Measurements from ENCODE around the gene IPO11.
"Not testable (repeated sequence)": the region's sequence is repeated elsewhere in the genome, so short reads cannot be mapped to it uniquely, and the experiment has no call there.

Gene IPO11

GRCh38 chr5:62624436-62624835, 211.9 kb downstream of the IPO11 start:
- not testable (repeated sequence) for H3K9me3 ChIP-seq (ENCODE audit: control insufficient read depth, low read length); H3K4me3 ChIP-seq (ENCODE audit: insufficient read depth, low read depth, low read length); H3K27me3 ChIP-seq (ENCODE audit: control insufficient read depth, insufficient read depth, low read length, poor library complexity, severe bottlenecking); H3K36me3 ChIP-seq (ENCODE audit: control insufficient read depth, insufficient read depth, low read length); H3K27ac ChIP-seq (ENCODE audit: insufficient read depth, low read depth, low read length, poor library complexity, severe bottlenecking)
- 91 to 94% methylated on average over 7 of the region's 7 CpGs for WGBS, 2 experiments
- peaks cover 11% of the 10 kb centered on the region for H3K4me1 ChIP-seq (ENCODE audit: control insufficient read depth, insufficient read depth, low read length)

GRCh38 chr5:62626534-62626933, 214.0 kb downstream of the IPO11 start:
- no peaks in the 10 kb centered on the region for H3K9me3 ChIP-seq (ENCODE audit: control insufficient read depth, low read length)
- no peak overlapping the region for H3K27ac ChIP-seq (ENCODE audit: insufficient read depth, low read depth, low read length, poor library complexity, severe bottlenecking)
- no peaks in the 10 kb centered on the region for H3K27me3 ChIP-seq (ENCODE audit: control insufficient read depth, insufficient read depth, low read length, poor library complexity, severe bottlenecking)
- H3K36me3 ChIP-seq (ENCODE audit: control insufficient read depth, insufficient read depth, low read length) = no peaks in the 10 kb centered on the region
- WGBS, 2 experiments = 44 to 60% methylated on average over 2 of the region's 2 CpGs
- H3K4me1 ChIP-seq (ENCODE audit: control insufficient read depth, insufficient read depth, low read length) = peaks cover 11% of the 10 kb centered on the region
- no peak overlapping the region for H3K4me3 ChIP-seq (ENCODE audit: insufficient read depth, low read depth, low read length)

- Histone ChIP-seq H3K27me3 (ENCODE audit: control insufficient read depth, insufficient read depth, low read length, poor library complexity, severe bottlenecking) (no peaks in the 10 kb centered on the region), H3K36me3 (ENCODE audit: control insufficient read depth, insufficient read depth, low read length) (no peaks in the 10 kb centered on the region), H3K4me3 (ENCODE audit: insufficient read depth, low read depth, low read length) (no peak overlapping the region), H3K27ac (ENCODE audit: insufficient read depth, low read depth, low read length, poor library complexity, severe bottlenecking) (no peak overlapping the region), H3K4me1 (ENCODE audit: control insufficient read depth, insufficient read depth, low read length) (peaks cover 11% of the 10 kb centered on the region), H3K9me3 (ENCODE audit: control insufficient read depth, low read length) (no peaks in the 10 kb centered on the region)
- 9 to 13% methylated on average over 3 of the region's 3 CpGs for WGBS, 2 experiments
Observed at GRCh38 chr5:62627121-62627520, 214.6 kb downstream of the IPO11 start.

- Histone ChIP-seq H3K4me1 (ENCODE audit: control insufficient read depth, insufficient read depth, low read length) (peaks cover 11% of the 10 kb centered on the region), H3K9me3 (ENCODE audit: control insufficient read depth, low read length) (no peaks in the 10 kb centered on the region), H3K36me3 (ENCODE audit: control insufficient read depth, insufficient read depth, low read length) (no peaks in the 10 kb centered on the region), H3K27ac (ENCODE audit: insufficient read depth, low read depth, low read length, poor library complexity, severe bottlenecking) (no peak overlapping the region), H3K4me3 (ENCODE audit: insufficient read depth, low read depth, low read length) (no peak overlapping the region), H3K27me3 (ENCODE audit: control insufficient read depth, insufficient read depth, low read length, poor library complexity, severe bottlenecking) (no peaks in the 10 kb centered on the region)
- 88% methylated on average over 5 of the region's 5 CpGs for WGBS, 2 experiments
Observed at GRCh38 chr5:62627901-62628300, 215.3 kb downstream of the IPO11 start.

- Histone ChIP-seq H3K27me3 (ENCODE audit: control insufficient read depth, insufficient read depth, low read length, poor library complexity, severe bottlenecking) (no peaks in the 10 kb centered on the region), H3K9me3 (ENCODE audit: control insufficient read depth, low read length) (no peaks in the 10 kb centered on the region), H3K36me3 (ENCODE audit: control insufficient read depth, insufficient read depth, low read length) (no peaks in the 10 kb centered on the region), H3K4me1 (ENCODE audit: control insufficient read depth, insufficient read depth, low read length) (peaks cover 4% of the 10 kb centered on the region), H3K4me3 (ENCODE audit: insufficient read depth, low read depth, low read length) (no peak overlapping the region), H3K27ac (ENCODE audit: insufficient read depth, low read depth, low read length, poor library complexity, severe bottlenecking) (no peak overlapping the region)
- 96 to 98% methylated on average over 3 of the region's 3 CpGs for WGBS, 2 experiments
Observed at GRCh38 chr5:62631909-62632580, 219.5 kb downstream of the IPO11 start.

GRCh38 chr5:62633243-62633642, 220.7 kb downstream of the IPO11 start:
- Histone ChIP-seq H3K4me3 (ENCODE audit: insufficient read depth, low read depth, low read length) (no peak overlapping the region), H3K4me1 (ENCODE audit: control insufficient read depth, insufficient read depth, low read length) (no peaks in the 10 kb centered on the region), H3K27me3 (ENCODE audit: control insufficient read depth, insufficient read depth, low read length, poor library complexity, severe bottlenecking) (no peaks in the 10 kb centered on the region), H3K36me3 (ENCODE audit: control insufficient read depth, insufficient read depth, low read length) (no peaks in the 10 kb centered on the region), H3K9me3 (ENCODE audit: control insufficient read depth, low read length) (no peaks in the 10 kb centered on the region), H3K27ac (ENCODE audit: insufficient read depth, low read depth, low read length, poor library complexity, severe bottlenecking) (no peak overlapping the region)

GRCh38 chr5:62640446-62640845, 227.9 kb downstream of the IPO11 start:
- Histone ChIP-seq H3K4me3 (ENCODE audit: insufficient read depth, low read depth, low read length) (no peak overlapping the region), H3K36me3 (ENCODE audit: control insufficient read depth, insufficient read depth, low read length) (no peaks in the 10 kb centered on the region), H3K9me3 (ENCODE audit: control insufficient read depth, low read length) (no peaks in the 10 kb centered on the region), H3K27ac (ENCODE audit: insufficient read depth, low read depth, low read length, poor library complexity, severe bottlenecking) (no peak overlapping the region), H3K4me1 (ENCODE audit: control insufficient read depth, insufficient read depth, low read length) (no peaks in the 10 kb centered on the region), H3K27me3 (ENCODE audit: control insufficient read depth, insufficient read depth, low read length, poor library complexity, severe bottlenecking) (no peaks in the 10 kb centered on the region)
- WGBS, 2 experiments = 91 to 92% methylated on average over 4 of the region's 4 CpGs

GRCh38 chr5:62642468-62642867, 229.9 kb downstream of the IPO11 start:
- H3K27me3 ChIP-seq (ENCODE audit: control insufficient read depth, insufficient read depth, low read length, poor library complexity, severe bottlenecking) = no peaks in the 10 kb centered on the region
- no peaks in the 10 kb centered on the region for H3K36me3 ChIP-seq (ENCODE audit: control insufficient read depth, insufficient read depth, low read length)
- 93% methylated on average over 6 of the region's 6 CpGs for WGBS, 2 experiments

GRCh38 chr5:62643556-62644451, 231.2 kb downstream of the IPO11 start:
- Histone ChIP-seq H3K27me3 (ENCODE audit: control insufficient read depth, insufficient read depth, low read length, poor library complexity, severe bottlenecking) (no peaks in the 10 kb centered on the region), H3K27ac (ENCODE audit: insufficient read depth, low read depth, low read length, poor library complexity, severe bottlenecking) (no peak overlapping the region), H3K4me3 (ENCODE audit: insufficient read depth, low read depth, low read length) (no peak overlapping the region), H3K4me1 (ENCODE audit: control insufficient read depth, insufficient read depth, low read length) (no peaks in the 10 kb centered on the region), H3K9me3 (ENCODE audit: control insufficient read depth, low read length) (no peaks in the 10 kb centered on the region), H3K36me3 (ENCODE audit: control insufficient read depth, insufficient read depth, low read length) (no peaks in the 10 kb centered on the region)
- 96% methylated on average over 17 of the region's 17 CpGs for WGBS, 2 experiments

More at GRCh38 chr5:62642468-62642867, 229.9 kb downstream of the IPO11 start:
- Histone ChIP-seq H3K4me3 (ENCODE audit: insufficient read depth, low read depth, low read length) (no peak overlapping the region), H3K9me3 (ENCODE audit: control insufficient read depth, low read length) (no peaks in the 10 kb centered on the region), H3K27ac (ENCODE audit: insufficient read depth, low read depth, low read length, poor library complexity, severe bottlenecking) (no peak overlapping the region), H3K4me1 (ENCODE audit: control insufficient read depth, insufficient read depth, low read length) (no peaks in the 10 kb centered on the region)

GRCh38 chr5:62645223-62645622, 232.7 kb downstream of the IPO11 start:
- H3K9me3 ChIP-seq (ENCODE audit: control insufficient read depth, low read length) = no peaks in the 10 kb centered on the region
- no peaks in the 10 kb centered on the region for H3K27me3 ChIP-seq (ENCODE audit: control insufficient read depth, insufficient read depth, low read length, poor library complexity, severe bottlenecking)
- 96 to 98% methylated on average over 2 of the region's 3 CpGs for WGBS, 2 experiments
- no peaks in the 10 kb centered on the region for H3K36me3 ChIP-seq (ENCODE audit: control insufficient read depth, insufficient read depth, low read length)
- no peak overlapping the region for H3K4me3 ChIP-seq (ENCODE audit: insufficient read depth, low read depth, low read length)
- H3K4me1 ChIP-seq (ENCODE audit: control insufficient read depth, insufficient read depth, low read length) = no peaks in the 10 kb centered on the region
- no peak overlapping the region for H3K27ac ChIP-seq (ENCODE audit: insufficient read depth, low read depth, low read length, poor library complexity, severe bottlenecking)
